ENCODE measurements around the gene ZBTB16. TPM values are rescaled to one million over a fixed set of nuclear protein-coding genes. Genes with fewer than 3 reads are reported as not detected.

ZBTB16 gene
- total and polyA plus RNA-seq, 2 experiments from 2014 or later, result 0.29 to 1.4 TPM

DNA sequence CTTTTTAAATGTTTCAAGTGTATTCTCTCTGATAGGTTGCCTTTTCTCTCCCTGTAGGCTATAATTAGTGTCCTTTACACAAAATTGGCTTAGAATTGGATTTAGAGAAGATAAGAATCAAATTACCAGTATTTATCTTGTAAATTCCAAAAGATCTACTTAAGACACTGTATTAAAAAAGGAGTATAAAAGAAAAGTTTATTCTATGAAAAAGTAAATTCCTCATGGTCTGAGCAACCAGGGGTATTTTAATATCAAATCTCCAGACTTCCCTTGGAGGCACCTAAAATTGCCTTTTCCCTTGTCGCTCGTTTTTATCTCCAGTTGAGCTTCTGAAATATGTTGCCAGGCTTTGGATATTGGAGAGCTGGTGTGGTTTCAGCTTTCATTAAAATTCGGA lies 36.4 kb downstream of the ZBTB16 start:
- Histone ChIP-seq H3K4me2 (no peak overlapping the region), H3K36me3 (ENCODE audit: insufficient read depth) (no peaks in the 10 kb centered on the region), H3K4me1 (ENCODE audit: insufficient read depth) (no peaks in the 10 kb centered on the region; the same call in 1 of the 2 replicates), H3K79me2 (replicated peaks; ENCODE audit: insufficient read depth) (no peaks in the 10 kb centered on the region), H3F3A (replicated peaks; ENCODE audit: low read depth) (no peaks in the 10 kb centered on the region), H4K20me1 (replicated peaks; ENCODE audit: insufficient read depth) (no peaks in the 10 kb centered on the region), H3K27ac (ENCODE audit: low read depth) (no peak overlapping the region), H3K9me2 (ENCODE audit: insufficient read depth) (no peaks in the 10 kb centered on the region), H3K27me3 (ENCODE audit: insufficient read depth) (no peaks in the 10 kb centered on the region), H3K4me3 (no peak overlapping the region), H2AFZ (no peak overlapping the region)
- Mint-ChIP-seq H3K4me3 (no peak overlapping the region), H3K4me1 (peaks cover 27% of the 10 kb centered on the region), H3K27me3 (ENCODE audit: insufficient read depth, low read depth, poor library complexity) (peaks cover 11% of the 10 kb centered on the region), H3K27ac (no peak overlapping the region), H3K36me3 (ENCODE audit: low read depth) (no peaks in the 10 kb centered on the region), H3K9me3 (no peaks in the 10 kb centered on the region)
- TF ChIP-seq, protein P1, sequence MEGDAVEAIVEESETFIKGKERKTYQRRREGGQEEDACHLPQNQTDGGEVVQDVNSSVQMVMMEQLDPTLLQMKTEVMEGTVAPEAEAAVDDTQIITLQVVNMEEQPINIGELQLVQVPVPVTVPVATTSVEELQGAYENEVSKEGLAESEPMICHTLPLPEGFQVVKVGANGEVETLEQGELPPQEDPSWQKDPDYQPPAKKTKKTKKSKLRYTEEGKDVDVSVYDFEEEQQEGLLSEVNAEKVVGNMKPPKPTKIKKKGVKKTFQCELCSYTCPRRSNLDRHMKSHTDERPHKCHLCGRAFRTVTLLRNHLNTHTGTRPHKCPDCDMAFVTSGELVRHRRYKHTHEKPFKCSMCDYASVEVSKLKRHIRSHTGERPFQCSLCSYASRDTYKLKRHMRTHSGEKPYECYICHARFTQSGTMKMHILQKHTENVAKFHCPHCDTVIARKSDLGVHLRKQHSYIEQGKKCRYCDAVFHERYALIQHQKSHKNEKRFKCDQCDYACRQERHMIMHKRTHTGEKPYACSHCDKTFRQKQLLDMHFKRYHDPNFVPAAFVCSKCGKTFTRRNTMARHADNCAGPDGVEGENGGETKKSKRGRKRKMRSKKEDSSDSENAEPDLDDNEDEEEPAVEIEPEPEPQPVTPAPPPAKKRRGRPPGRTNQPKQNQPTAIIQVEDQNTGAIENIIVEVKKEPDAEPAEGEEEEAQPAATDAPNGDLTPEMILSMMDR (conservative IDR thresholded peaks at IDR 0.05; ENCODE audit: low read depth in 2 of 2), result no peak
- no peak for TF ChIP-seq JUNB (IDR thresholded peaks at IDR 0.05; ENCODE audit: unreplicated experiment)
- TF ChIP-seq CREB1 (CRISPR knock-in tag; IDR thresholded peaks at IDR 0.05; ENCODE audit: low read depth), result no peak
- TF ChIP-seq, protein P2, sequence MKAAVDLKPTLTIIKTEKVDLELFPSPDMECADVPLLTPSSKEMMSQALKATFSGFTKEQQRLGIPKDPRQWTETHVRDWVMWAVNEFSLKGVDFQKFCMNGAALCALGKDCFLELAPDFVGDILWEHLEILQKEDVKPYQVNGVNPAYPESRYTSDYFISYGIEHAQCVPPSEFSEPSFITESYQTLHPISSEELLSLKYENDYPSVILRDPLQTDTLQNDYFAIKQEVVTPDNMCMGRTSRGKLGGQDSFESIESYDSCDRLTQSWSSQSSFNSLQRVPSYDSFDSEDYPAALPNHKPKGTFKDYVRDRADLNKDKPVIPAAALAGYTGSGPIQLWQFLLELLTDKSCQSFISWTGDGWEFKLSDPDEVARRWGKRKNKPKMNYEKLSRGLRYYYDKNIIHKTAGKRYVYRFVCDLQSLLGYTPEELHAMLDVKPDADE (IDR thresholded peaks at IDR 0.05), result no peak
- TF ChIP-seq, protein P3, sequence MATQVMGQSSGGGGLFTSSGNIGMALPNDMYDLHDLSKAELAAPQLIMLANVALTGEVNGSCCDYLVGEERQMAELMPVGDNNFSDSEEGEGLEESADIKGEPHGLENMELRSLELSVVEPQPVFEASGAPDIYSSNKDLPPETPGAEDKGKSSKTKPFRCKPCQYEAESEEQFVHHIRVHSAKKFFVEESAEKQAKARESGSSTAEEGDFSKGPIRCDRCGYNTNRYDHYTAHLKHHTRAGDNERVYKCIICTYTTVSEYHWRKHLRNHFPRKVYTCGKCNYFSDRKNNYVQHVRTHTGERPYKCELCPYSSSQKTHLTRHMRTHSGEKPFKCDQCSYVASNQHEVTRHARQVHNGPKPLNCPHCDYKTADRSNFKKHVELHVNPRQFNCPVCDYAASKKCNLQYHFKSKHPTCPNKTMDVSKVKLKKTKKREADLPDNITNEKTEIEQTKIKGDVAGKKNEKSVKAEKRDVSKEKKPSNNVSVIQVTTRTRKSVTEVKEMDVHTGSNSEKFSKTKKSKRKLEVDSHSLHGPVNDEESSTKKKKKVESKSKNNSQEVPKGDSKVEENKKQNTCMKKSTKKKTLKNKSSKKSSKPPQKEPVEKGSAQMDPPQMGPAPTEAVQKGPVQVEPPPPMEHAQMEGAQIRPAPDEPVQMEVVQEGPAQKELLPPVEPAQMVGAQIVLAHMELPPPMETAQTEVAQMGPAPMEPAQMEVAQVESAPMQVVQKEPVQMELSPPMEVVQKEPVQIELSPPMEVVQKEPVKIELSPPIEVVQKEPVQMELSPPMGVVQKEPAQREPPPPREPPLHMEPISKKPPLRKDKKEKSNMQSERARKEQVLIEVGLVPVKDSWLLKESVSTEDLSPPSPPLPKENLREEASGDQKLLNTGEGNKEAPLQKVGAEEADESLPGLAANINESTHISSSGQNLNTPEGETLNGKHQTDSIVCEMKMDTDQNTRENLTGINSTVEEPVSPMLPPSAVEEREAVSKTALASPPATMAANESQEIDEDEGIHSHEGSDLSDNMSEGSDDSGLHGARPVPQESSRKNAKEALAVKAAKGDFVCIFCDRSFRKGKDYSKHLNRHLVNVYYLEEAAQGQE (IDR thresholded peaks at IDR 0.05; ENCODE audit: unreplicated experiment), result no peak
- TF ChIP-seq EZH2phosphoT487 (IDR thresholded peaks at IDR 0.05; ENCODE audit: unreplicated experiment), result no peak
- no peak for TF ChIP-seq POLR2AphosphoS5 (IDR thresholded peaks at IDR 0.05; ENCODE audit: low read depth)
- no peak for TF ChIP-seq STAT1 (IDR thresholded peaks at IDR 0.05; ENCODE audit: unreplicated experiment)
- TF ChIP-seq ZNF331 (CRISPR knock-in tag; IDR thresholded peaks at IDR 0.05; ENCODE audit: low read depth), result no peak
- no peak for TF ChIP-seq EZH2 (IDR thresholded peaks at IDR 0.05; ENCODE audit: low read depth, unreplicated experiment)
- TF ChIP-seq NANOG (IDR thresholded peaks at IDR 0.05; ENCODE audit: borderline replicate concordance), result no peak
- no peak for TF ChIP-seq ZNF114 (CRISPR knock-in tag; IDR thresholded peaks at IDR 0.05)
- TF ChIP-seq, protein P4, sequence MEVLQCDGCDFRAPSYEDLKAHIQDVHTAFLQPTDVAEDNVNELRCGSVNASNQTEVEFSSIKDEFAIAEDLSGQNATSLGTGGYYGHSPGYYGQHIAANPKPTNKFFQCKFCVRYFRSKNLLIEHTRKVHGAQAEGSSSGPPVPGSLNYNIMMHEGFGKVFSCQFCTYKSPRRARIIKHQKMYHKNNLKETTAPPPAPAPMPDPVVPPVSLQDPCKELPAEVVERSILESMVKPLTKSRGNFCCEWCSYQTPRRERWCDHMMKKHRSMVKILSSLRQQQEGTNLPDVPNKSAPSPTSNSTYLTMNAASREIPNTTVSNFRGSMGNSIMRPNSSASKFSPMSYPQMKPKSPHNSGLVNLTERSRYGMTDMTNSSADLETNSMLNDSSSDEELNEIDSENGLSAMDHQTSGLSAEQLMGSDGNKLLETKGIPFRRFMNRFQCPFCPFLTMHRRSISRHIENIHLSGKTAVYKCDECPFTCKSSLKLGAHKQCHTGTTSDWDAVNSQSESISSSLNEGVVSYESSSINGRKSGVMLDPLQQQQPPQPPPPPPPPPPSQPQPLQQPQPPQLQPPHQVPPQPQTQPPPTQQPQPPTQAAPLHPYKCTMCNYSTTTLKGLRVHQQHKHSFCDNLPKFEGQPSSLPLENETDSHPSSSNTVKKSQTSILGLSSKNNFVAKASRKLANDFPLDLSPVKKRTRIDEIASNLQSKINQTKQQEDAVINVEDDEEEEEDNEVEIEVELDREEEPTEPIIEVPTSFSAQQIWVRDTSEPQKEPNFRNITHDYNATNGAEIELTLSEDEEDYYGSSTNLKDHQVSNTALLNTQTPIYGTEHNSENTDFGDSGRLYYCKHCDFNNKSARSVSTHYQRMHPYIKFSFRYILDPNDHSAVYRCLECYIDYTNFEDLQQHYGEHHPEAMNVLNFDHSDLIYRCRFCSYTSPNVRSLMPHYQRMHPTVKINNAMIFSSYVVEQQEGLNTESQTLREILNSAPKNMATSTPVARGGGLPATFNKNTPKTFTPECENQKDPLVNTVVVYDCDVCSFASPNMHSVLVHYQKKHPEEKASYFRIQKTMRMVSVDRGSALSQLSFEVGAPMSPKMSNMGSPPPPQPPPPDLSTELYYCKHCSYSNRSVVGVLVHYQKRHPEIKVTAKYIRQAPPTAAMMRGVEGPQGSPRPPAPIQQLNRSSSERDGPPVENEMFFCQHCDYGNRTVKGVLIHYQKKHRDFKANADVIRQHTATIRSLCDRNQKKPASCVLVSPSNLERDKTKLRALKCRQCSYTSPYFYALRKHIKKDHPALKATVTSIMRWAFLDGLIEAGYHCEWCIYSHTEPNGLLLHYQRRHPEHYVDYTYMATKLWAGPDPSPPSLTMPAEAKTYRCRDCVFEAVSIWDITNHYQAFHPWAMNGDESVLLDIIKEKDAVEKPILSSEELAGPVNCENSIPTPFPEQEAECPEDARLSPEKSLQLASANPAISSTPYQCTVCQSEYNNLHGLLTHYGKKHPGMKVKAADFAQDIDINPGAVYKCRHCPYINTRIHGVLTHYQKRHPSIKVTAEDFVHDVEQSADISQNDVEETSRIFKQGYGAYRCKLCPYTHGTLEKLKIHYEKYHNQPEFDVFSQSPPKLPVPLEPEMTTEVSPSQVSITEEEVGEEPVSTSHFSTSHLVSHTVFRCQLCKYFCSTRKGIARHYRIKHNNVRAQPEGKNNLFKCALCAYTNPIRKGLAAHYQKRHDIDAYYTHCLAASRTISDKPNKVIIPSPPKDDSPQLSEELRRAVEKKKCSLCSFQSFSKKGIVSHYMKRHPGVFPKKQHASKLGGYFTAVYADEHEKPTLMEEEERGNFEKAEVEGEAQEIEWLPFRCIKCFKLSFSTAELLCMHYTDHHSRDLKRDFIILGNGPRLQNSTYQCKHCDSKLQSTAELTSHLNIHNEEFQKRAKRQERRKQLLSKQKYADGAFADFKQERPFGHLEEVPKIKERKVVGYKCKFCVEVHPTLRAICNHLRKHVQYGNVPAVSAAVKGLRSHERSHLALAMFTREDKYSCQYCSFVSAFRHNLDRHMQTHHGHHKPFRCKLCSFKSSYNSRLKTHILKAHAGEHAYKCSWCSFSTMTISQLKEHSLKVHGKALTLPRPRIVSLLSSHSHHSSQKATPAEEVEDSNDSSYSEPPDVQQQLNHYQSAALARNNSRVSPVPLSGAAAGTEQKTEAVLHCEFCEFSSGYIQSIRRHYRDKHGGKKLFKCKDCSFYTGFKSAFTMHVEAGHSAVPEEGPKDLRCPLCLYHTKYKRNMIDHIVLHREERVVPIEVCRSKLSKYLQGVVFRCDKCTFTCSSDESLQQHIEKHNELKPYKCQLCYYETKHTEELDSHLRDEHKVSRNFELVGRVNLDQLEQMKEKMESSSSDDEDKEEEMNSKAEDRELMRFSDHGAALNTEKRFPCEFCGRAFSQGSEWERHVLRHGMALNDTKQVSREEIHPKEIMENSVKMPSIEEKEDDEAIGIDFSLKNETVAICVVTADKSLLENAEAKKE (CRISPR knock-in tag; IDR thresholded peaks at IDR 0.05), result no peak
- ATAC-seq (no peak), DNase-seq (ENCODE audit: low spot score) (no peak)

Data from GM23338 (cell line).